AG09309 (cell line): Measurements from ENCODE around the gene CTR9.

Experiments used
- DNase-seq: peaks from one replicate; pipeline ENCODE4 v3.0.0-alpha.2; 2010; ENCODE audit warnings: low read depth
- H3K4me3 ChIP-seq: 2 replicates; pipeline ENCODE4 v1.5.1; 2011; ENCODE audit warnings: mild to moderate bottlenecking, low read depth, low read length, moderate library complexity; ENCODE audit not compliant: control insufficient read depth
- TF ChIP-seq, protein P1 (sequence below): IDR thresholded peaks from 2 replicates; pipeline ENCODE4 v1.5.1; 2011; ENCODE audit warnings: mild to moderate bottlenecking, low read depth, low read length, inconsistent platforms; ENCODE audit not compliant: insufficient read depth, control insufficient read depth; ENCODE audit errors: missing control alignments

Gene CTR9

DNA sequence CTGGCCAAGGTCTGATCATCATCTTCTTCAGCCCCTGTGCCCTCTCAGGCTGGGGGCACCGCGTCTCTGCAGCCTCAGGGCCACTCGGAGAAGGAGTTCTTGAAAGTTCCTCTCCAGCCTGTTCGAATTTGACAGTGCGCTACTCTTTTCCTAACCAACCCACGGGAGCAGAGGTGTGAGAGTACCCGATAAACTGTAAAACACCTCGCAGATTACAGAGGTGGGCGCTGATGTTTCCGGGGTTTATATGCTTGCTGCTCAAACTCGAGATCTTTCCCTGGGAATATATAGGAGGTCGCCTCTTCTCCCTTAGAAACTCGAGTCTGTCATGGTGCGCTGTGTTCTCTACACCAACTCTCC, 515 bp downstream of the CTR9 start:
- peak overlapping the region; percentile 84 for H3K4me3 ChIP-seq
- no peak for DNase-seq
- TF ChIP-seq, protein P1, sequence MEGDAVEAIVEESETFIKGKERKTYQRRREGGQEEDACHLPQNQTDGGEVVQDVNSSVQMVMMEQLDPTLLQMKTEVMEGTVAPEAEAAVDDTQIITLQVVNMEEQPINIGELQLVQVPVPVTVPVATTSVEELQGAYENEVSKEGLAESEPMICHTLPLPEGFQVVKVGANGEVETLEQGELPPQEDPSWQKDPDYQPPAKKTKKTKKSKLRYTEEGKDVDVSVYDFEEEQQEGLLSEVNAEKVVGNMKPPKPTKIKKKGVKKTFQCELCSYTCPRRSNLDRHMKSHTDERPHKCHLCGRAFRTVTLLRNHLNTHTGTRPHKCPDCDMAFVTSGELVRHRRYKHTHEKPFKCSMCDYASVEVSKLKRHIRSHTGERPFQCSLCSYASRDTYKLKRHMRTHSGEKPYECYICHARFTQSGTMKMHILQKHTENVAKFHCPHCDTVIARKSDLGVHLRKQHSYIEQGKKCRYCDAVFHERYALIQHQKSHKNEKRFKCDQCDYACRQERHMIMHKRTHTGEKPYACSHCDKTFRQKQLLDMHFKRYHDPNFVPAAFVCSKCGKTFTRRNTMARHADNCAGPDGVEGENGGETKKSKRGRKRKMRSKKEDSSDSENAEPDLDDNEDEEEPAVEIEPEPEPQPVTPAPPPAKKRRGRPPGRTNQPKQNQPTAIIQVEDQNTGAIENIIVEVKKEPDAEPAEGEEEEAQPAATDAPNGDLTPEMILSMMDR = no peak

DNA sequence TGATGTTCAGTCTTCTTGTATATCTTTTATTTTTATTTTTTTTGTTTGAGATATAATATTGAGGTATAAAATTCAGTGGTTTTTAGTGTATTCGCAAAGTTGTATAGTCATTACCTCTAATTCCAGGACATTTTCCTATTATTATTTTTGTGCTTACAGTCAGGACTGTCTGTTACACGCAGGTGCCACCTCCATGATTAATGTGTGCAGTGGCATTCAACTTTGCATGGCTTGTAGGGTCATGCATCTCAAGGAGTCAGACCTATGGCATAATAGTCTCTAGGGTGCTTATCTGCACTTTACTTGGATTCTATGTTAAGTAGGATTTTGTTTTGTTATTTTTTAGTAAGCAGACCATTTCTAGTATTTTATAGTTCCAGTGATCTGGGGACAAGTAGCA, 1.0 kb downstream of the CTR9 start:
- DNase-seq = no peak
- TF ChIP-seq, protein P1 = no peak
- H3K4me3 ChIP-seq = peak overlapping the region; percentile 84

DNA sequence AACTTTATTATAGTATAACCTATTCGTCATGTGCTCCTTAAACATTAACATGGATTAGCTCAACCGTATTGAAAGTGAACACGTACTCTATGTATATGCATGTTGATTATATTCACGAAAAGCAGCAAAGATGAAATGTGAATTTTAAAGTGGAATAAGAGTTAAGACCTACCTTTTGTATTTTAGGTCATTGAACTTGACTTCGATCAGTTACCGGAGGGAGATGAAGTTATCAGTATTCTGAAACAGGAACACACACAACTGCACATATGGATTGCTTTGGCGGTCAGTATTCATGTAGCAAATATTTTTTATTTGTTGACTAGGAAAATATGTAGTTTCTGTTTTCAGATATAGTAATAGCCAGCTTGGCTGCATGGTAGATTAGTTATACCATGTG, 1.4 kb downstream of the CTR9 start:
- TF ChIP-seq, protein P1 = no peak
- no peak for DNase-seq
- no peak overlapping the region; the same call in 1 of the 2 replicates for H3K4me3 ChIP-seq

DNA sequence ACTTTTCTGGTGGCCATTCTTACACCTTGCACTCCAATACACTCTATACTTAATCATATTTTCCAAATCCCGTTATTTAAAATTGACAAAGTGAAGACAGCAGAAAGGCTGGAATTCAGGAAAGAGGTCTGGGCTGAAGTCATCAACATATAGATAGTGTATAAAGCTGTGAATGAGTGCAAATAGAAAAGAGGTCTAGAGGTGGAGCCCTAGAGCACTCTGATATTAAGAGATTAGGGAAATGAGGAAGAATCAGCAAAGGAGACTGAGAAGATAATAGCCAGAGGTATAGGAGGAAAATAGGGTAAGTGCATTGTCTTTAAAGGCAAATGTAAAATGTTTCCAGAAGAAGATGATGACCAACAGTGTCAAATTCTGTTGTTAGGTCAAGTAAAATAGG, 7.9 kb downstream of the CTR9 start:
- no peak for DNase-seq
- no peak overlapping the region for H3K4me3 ChIP-seq
- TF ChIP-seq, protein P1 = peak; percentile 6

DNA sequence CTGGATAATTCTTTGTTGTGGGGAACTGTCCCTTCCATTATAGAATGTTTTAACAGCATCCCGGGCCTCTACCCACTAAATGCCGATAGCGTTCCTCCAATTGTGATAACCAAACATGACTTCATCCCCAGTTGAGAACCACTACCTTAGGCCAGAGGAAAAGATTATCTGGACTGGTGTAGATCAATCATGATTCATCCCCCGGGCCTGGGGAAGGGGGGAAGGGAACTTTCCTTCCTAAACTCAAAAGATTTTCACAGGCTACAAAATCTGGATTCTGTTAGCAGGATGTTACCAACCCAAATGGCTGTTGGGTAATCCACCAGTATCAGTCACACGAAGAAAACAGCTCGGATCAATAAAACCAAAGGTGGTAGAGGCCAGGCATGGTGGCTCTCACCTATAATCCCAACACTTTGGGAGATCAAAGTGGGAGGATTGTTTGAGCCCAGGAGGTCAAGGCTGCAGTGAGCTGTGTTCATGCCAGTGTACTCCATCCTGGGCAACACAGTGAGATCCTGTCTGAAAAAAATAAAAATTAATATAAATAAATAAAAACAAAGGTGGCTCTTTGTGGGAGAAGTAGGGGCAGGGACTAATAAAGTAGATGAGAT, 10.1 kb downstream of the CTR9 start:
- H3K4me3 ChIP-seq = no peak overlapping the region
- TF ChIP-seq, protein P1 = no peak
- DNase-seq = no peak

DNA sequence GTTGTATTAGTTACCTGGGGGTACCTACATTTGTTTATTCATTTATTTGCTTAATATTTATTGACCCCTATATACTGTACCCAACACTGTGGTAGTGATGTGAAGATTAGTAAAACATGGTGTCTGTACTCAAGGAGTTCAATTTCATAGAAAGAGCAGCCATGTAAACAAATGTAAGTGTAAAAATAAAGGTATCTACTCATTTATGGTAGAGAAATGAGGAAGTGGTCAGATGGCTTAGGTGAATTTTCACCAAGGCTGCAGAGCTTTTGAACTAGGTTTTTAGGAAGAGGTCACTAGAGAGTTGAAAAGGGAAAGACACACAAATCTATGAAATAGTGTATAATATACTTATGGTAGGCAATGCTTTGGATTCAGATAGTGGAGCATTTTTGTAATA, 11.1 kb downstream of the CTR9 start:
- DNase-seq = no peak
- TF ChIP-seq, protein P1 = no peak
- H3K4me3 ChIP-seq = no peak overlapping the region
